ENCODE measurements around the gene AP4B1. TPM values are rescaled to one million over a fixed set of nuclear protein-coding genes. Genes with fewer than 3 reads are reported as not detected.

Gene AP4B1
- total and polyA plus RNA-seq, 2 of the 13 experiments (the other 11 are each of a cell fraction or from before 2014, with no cell fraction given), result 8.5 to 12.0 TPM

DNA sequence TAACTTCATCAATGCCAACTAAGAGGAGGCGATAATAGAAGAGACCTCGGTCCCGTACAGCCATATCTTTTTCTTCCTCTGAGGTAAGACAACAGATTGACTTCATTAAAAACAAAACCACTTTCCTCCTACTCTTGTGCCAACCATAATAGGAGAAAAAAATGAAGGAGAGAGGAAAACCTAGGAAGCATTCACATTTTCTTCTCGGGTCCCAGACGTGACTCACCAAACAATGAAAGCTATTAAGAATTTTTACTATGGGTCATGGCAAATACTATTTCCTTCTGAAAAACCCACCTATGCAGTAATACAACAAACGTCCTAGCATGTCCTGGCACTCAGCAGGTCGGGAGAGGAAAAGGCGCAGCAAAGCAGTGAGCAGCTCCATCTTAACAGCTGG is 8.6 kb downstream of the AP4B1 start:
- no peaks in the 10 kb centered on the region for H3K9me3 ChIP-seq (ENCODE audit: low read length)
- no peaks in the 10 kb centered on the region for H4K20me1 ChIP-seq (ENCODE audit: insufficient read depth, low read length)
- ATAC-seq, result no peak
- ChIA-PET POLR2A (no interaction called here), CTCF (ENCODE audit: low intra/inter-chr PET ratio, low total read pairs) (no interaction called here)
- 93% methylated on average over 8 of the region's 8 CpGs for WGBS (ENCODE audit: low lambda C conversion rate)
- DNase-seq (ENCODE audit: low spot score), result no peak
- TF ChIP-seq, protein P1, sequence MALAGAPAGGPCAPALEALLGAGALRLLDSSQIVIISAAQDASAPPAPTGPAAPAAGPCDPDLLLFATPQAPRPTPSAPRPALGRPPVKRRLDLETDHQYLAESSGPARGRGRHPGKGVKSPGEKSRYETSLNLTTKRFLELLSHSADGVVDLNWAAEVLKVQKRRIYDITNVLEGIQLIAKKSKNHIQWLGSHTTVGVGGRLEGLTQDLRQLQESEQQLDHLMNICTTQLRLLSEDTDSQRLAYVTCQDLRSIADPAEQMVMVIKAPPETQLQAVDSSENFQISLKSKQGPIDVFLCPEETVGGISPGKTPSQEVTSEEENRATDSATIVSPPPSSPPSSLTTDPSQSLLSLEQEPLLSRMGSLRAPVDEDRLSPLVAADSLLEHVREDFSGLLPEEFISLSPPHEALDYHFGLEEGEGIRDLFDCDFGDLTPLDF (CRISPR knock-in tag; IDR thresholded peaks at IDR 0.05), result no peak
- TF ChIP-seq RBAK (CRISPR knock-in tag; IDR thresholded peaks at IDR 0.05) (no peak), ZMYM4 (CRISPR knock-in tag; IDR thresholded peaks at IDR 0.05) (no peak), ZNF83 (CRISPR knock-in tag; IDR thresholded peaks at IDR 0.05; ENCODE audit: borderline replicate concordance) (no peak), ZC3H4 (CRISPR knock-in tag; IDR thresholded peaks at IDR 0.05; ENCODE audit: borderline replicate concordance) (no peak), ZNF282 (IDR thresholded peaks at IDR 0.05; ENCODE audit: partially characterized antibody) (no peak), SMYD3 (CRISPR knock-in tag; IDR thresholded peaks at IDR 0.05) (no peak), RBM39 (IDR thresholded peaks at IDR 0.05; ENCODE audit: low read depth, low read length, poor library complexity, severe bottlenecking) (no peak), PAX8 (CRISPR knock-in tag; IDR thresholded peaks at IDR 0.05; ENCODE audit: borderline replicate concordance) (no peak), CHD4 (IDR thresholded peaks at IDR 0.05; ENCODE audit: borderline replicate concordance, low read length) (no peak), ZNF768 (CRISPR knock-in tag; IDR thresholded peaks at IDR 0.05) (no peak), ZNF484 (CRISPR knock-in tag; IDR thresholded peaks at IDR 0.05; ENCODE audit: borderline replicate concordance, low read depth) (no peak), ZNF335 (CRISPR knock-in tag; IDR thresholded peaks at IDR 0.05) (no peak)
- TF ChIP-seq, protein P2, sequence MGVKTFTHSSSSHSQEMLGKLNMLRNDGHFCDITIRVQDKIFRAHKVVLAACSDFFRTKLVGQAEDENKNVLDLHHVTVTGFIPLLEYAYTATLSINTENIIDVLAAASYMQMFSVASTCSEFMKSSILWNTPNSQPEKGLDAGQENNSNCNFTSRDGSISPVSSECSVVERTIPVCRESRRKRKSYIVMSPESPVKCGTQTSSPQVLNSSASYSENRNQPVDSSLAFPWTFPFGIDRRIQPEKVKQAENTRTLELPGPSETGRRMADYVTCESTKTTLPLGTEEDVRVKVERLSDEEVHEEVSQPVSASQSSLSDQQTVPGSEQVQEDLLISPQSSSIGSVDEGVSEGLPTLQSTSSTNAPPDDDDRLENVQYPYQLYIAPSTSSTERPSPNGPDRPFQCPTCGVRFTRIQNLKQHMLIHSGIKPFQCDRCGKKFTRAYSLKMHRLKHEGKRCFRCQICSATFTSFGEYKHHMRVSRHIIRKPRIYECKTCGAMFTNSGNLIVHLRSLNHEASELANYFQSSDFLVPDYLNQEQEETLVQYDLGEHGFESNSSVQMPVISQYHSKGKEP (CRISPR knock-in tag; IDR thresholded peaks at IDR 0.05), result no peak
- TF ChIP-seq, protein P3, sequence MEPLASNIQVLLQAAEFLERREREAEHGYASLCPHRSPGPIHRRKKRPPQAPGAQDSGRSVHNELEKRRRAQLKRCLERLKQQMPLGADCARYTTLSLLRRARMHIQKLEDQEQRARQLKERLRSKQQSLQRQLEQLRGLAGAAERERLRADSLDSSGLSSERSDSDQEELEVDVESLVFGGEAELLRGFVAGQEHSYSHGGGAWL (CRISPR knock-in tag; IDR thresholded peaks at IDR 0.05), result no peak
- H3K4me2 ChIP-seq (ENCODE audit: low read depth, low read length), result no peak overlapping the region
- in situ Hi-C loops (cut with HindIII; ENCODE audit: extremely low pct_ligation_motif_present, low pct_unique_long_range_greater_than_20kb), result no loop called here
- H3K27me3 ChIP-seq (ENCODE audit: control insufficient read depth in 1 of 2, insufficient read depth in 2 of 2, low read length in 2 of 2), result no peaks in the 10 kb centered on the region
- no peak overlapping the region for H3K27ac ChIP-seq (ENCODE audit: extremely low read length, insufficient read depth, low read length)
- H3K9ac ChIP-seq (ENCODE audit: insufficient read depth, low read depth, low read length), result no peak overlapping the region
- H3K4me1 ChIP-seq (ENCODE audit: insufficient read depth, low read length), result no peaks in the 10 kb centered on the region
- no peak overlapping the region for H3K4me3 ChIP-seq (replicated peaks in 1 of 3; ENCODE audit: insufficient read depth in 1 of 3, low read depth in 2 of 3, low read length in 3 of 3)
- H2AFZ ChIP-seq (ENCODE audit: low read length), result no peak overlapping the region
- H3K36me3 ChIP-seq (replicated peaks in 1 of 2; ENCODE audit: control insufficient read depth in 1 of 2, insufficient read depth in 2 of 2, low read length in 2 of 2), result peaks cover 7 to 33% of the 10 kb centered on the region in 2 experiments; a peak in 4 of 5 replicates
- intact Hi-C loops (cut with micrococcal nuclease; ENCODE audit: unreplicated experiment), result no loop called here
- no peak for FAIRE-seq
- no peaks in the 10 kb centered on the region for H3K79me2 ChIP-seq (ENCODE audit: insufficient read depth, low read length)
- BruUV-seq (replicated peaks), result no TSS peak

All from HepG2 (cell line).